ENCODE measurements around the gene IFNLR1. TPM values are rescaled to one million over a fixed set of nuclear protein-coding genes. Genes with fewer than 3 reads are reported as not detected.
"Not testable (repeated sequence)": the region's sequence is repeated elsewhere in the genome, so short reads cannot be mapped to it uniquely, and the experiment has no call there.

IFNLR1 gene
- polyA plus RNA-seq, 3 donors = not detected

DNA sequence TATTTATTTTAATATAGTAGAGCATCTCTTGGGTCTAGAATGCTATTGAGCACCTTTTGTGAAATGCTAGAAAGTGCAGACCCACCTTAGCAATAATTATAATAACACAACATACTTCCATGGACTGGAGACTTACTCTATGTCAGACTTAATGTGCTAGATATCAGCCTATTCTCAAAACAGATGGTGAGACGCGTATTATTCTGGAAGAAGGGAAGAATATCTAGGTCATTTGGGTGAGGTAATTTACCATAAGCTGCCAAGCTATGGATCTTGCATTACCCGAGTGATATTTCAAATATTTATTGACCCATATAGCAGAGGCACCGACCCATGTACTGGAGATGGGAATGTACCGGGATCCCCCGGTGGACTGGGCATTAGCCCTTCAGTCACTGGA lies 20.6 kb upstream of the IFNLR1 start:
- Histone ChIP-seq H3K27ac (ENCODE audit: low read depth in 1 of 2, low read length in 2 of 2) (no peak overlapping the region), H3K4me3 (replicated peaks in 1 of 3; ENCODE audit: low read depth in 2 of 3, low read length in 3 of 3) (no peak overlapping the region), H4K20me1 (ENCODE audit: insufficient read depth, low read length) (no peaks in the 10 kb centered on the region), H3K79me2 (ENCODE audit: insufficient read depth, low read length) (no peaks in the 10 kb centered on the region), H3K4me1 (ENCODE audit: control insufficient read depth in 1 of 2, insufficient read depth in 2 of 2, low read length in 2 of 2) (no peaks in the 10 kb centered on the region), H3K9ac (ENCODE audit: insufficient read depth, low read length, poor library complexity, severe bottlenecking) (no peak overlapping the region), H3K36me3 (replicated peaks in 1 of 2; ENCODE audit: control insufficient read depth in 1 of 2, insufficient read depth in 2 of 2, low read length in 2 of 2) (no peaks in the 10 kb centered on the region), H3K4me2 (replicated peaks; ENCODE audit: extremely low read depth, low read length, poor library complexity, severe bottlenecking) (no peak overlapping the region), H3K27me3 (ENCODE audit: control insufficient read depth in 2 of 2, insufficient read depth in 2 of 2, low read length in 2 of 2) (no peaks in the 10 kb centered on the region), H2AFZ (ENCODE audit: insufficient read depth, low read depth, low read length, poor library complexity, severe bottlenecking) (no peak overlapping the region), H3K9me3 (replicated peaks in 1 of 2; ENCODE audit: control insufficient read depth in 1 of 2, insufficient read depth in 1 of 2, low read length in 2 of 2) (peaks cover 0 to 12% of the 10 kb centered on the region in 2 donors)
- no peak for DNase-seq
- 100% methylated on average over 3 of the region's 6 CpGs for WGBS (ENCODE audit: insufficient coverage)
- intact Hi-C loops (cut with micrococcal nuclease) = no loop called here
- H3K9me3 Mint-ChIP-seq = peaks cover 0 to 8% (median 3%) of the 10 kb centered on the region in 7 donors
- no peak overlapping the region for H3K27ac Mint-ChIP-seq
- no peak for TF ChIP-seq CTCF (IDR thresholded peaks at IDR 0.05)
- peaks cover 2 to 10% (median 8%) of the 10 kb centered on the region in 3 donors for H3K27me3 Mint-ChIP-seq (ENCODE audit: low read depth in 3 of 3)
- no peak overlapping the region for H3K4me3 Mint-ChIP-seq
- no peaks in the 10 kb centered on the region for H3K4me1 Mint-ChIP-seq
- H3K36me3 Mint-ChIP-seq = no peaks in the 10 kb centered on the region

DNA sequence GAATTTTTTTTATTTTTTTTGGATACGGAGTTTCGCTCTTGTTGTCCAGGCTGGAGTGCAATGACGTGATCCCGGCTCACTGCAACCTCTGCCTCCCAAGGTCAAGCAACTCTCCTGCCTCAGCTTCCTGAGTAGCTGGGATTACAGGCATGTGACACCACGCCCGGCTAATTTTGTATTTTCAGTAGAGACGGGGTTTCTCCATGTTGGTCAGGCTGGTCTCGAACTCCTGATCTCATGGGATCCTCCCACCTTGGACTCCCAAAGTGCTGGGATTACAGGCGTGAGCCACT lies 20.3 kb upstream of the IFNLR1 start:
- H3K9me3 ChIP-seq (replicated peaks in 1 of 2; ENCODE audit: control insufficient read depth in 1 of 2, insufficient read depth in 1 of 2, low read length in 2 of 2); H3K27me3 Mint-ChIP-seq (ENCODE audit: low read depth in 3 of 3); H3K4me1 Mint-ChIP-seq; H3K4me3 ChIP-seq (replicated peaks in 1 of 3; ENCODE audit: low read depth in 2 of 3, low read length in 3 of 3); intact Hi-C loops (cut with micrococcal nuclease); H2AFZ ChIP-seq (ENCODE audit: insufficient read depth, low read depth, low read length, poor library complexity, severe bottlenecking); H4K20me1 ChIP-seq (ENCODE audit: insufficient read depth, low read length); H3K9me3 Mint-ChIP-seq; H3K27me3 ChIP-seq (ENCODE audit: control insufficient read depth in 2 of 2, insufficient read depth in 2 of 2, low read length in 2 of 2); DNase-seq; H3K36me3 Mint-ChIP-seq; H3K9ac ChIP-seq (ENCODE audit: insufficient read depth, low read length, poor library complexity, severe bottlenecking); H3K27ac Mint-ChIP-seq; H3K4me1 ChIP-seq (ENCODE audit: control insufficient read depth in 1 of 2, insufficient read depth in 2 of 2, low read length in 2 of 2); H3K36me3 ChIP-seq (replicated peaks in 1 of 2; ENCODE audit: control insufficient read depth in 1 of 2, insufficient read depth in 2 of 2, low read length in 2 of 2); H3K79me2 ChIP-seq (ENCODE audit: insufficient read depth, low read length); H3K4me3 Mint-ChIP-seq; H3K27ac ChIP-seq (ENCODE audit: low read depth in 1 of 2, low read length in 2 of 2); H3K4me2 ChIP-seq (replicated peaks; ENCODE audit: extremely low read depth, low read length, poor library complexity, severe bottlenecking): not testable (repeated sequence)
- WGBS (ENCODE audit: insufficient coverage) = 100% methylated on average over 8 of the region's 9 CpGs

All from CD14-positive monocyte (primary cell).